Mesothelial cell of epicardium (in vitro differentiated cells): ENCODE results near the gene EYS. TPM values are rescaled to one million over a fixed set of nuclear protein-coding genes. Genes with fewer than 3 reads are reported as not detected.
"Not testable (repeated sequence)": the region's sequence is repeated elsewhere in the genome, so short reads cannot be mapped to it uniquely, and the experiment has no call there.

ENCODE experiments used
- DNase-seq, 2 experiments: peaks; one replicate each; pipeline ENCODE4 v3.0.0; 2021; ENCODE audit warnings: low spot score in 2 of 2; ENCODE audit not compliant: unreplicated experiment in 2 of 2
- H3K27ac Mint-ChIP-seq: 2 replicates; pipeline ENCODE4 v1.8.0; 2021; ENCODE audit warnings: mixed read lengths
- H3K27me3 Mint-ChIP-seq: 2 replicates; pipeline ENCODE4 v1.8.0; 2021; ENCODE audit warnings: low read depth, mixed read lengths
- H3K36me3 Mint-ChIP-seq: 2 replicates; pipeline ENCODE4 v1.8.0; 2021; ENCODE audit warnings: mixed read lengths
- H3K4me1 Mint-ChIP-seq: 2 replicates; pipeline ENCODE4 v1.8.0; 2021; ENCODE audit warnings: mixed read lengths
- H3K4me3 Mint-ChIP-seq: 2 replicates; pipeline ENCODE4 v1.8.0; 2021; ENCODE audit warnings: mild to moderate bottlenecking, moderate library complexity, mixed read lengths
- H3K9me3 Mint-ChIP-seq: 2 replicates; pipeline ENCODE4 v1.8.0; 2021; ENCODE audit warnings: mixed read lengths
- CTCF ChIP-seq: fragments of 200-600 bp; sonication (generic); IDR thresholded peaks from one replicate; pipeline ENCODE4 v1.5.0; 2021; ENCODE audit warnings: antibody characterized with exemption; ENCODE audit not compliant: unreplicated experiment
- total RNA-seq: library from RNA; stranded (reverse); gene quantifications from 3 replicates; pipeline ENCODE4 v1.2.1, GENCODE V29; 2021

EYS gene
- total RNA-seq, 1 donor from 2014 or later: 0.69 TPM

DNA sequence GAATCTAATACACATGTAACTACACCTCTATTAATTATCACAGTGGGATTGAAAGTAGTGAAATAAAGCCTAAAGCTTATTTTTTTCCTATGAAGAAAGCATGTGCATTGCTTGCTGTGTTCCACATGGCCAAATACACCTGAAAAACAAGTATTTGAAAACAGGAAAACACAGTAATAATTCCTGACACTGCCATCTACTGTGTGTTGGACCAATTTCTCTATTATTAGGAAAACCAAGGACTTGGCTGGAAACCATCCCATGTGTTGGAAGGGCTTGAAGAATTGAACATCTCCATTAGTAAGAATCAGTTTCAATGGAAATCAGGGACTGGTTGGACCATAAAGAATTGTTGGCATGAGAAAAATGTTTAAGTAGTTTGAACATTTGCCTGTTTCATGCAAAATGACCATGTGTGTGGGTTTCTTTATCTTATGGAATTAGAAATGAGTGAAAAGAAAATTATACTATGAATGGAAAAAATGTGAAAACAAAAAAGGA is 1947.4 kb downstream of the EYS start:
- TF ChIP-seq CTCF: no peak
- Mint-ChIP-seq H3K36me3 (peaks cover 1% of the 10 kb centered on the region), H3K27me3 (peaks cover 11% of the 10 kb centered on the region), H3K4me1 (no peaks in the 10 kb centered on the region), H3K27ac (no peak overlapping the region), H3K4me3 (no peak overlapping the region), H3K9me3 (peaks cover 27% of the 10 kb centered on the region)
- no peak for DNase-seq

- H3K4me1 Mint-ChIP-seq: no peaks in the 10 kb centered on the region
- H3K27ac Mint-ChIP-seq: no peak overlapping the region
- H3K9me3 Mint-ChIP-seq: peaks cover 27% of the 10 kb centered on the region
Measured at GRCh38 chr6:63757826-63758225, 1949.2 kb downstream of the EYS start.

GRCh38 chr6:63757275-63757674 is 1949.8 kb downstream of the EYS start:
- H3K9me3 Mint-ChIP-seq: peaks cover 27% of the 10 kb centered on the region
- not testable (repeated sequence) for H3K4me3 Mint-ChIP-seq, H3K36me3 Mint-ChIP-seq

More at GRCh38 chr6:63757826-63758225, 1949.2 kb downstream of the EYS start:
- Mint-ChIP-seq H3K27me3 (peaks cover 6% of the 10 kb centered on the region), H3K4me3 (no peak overlapping the region), H3K36me3 (peaks cover 1% of the 10 kb centered on the region)
- DNase-seq: no peak
- TF ChIP-seq CTCF: no peak

DNA sequence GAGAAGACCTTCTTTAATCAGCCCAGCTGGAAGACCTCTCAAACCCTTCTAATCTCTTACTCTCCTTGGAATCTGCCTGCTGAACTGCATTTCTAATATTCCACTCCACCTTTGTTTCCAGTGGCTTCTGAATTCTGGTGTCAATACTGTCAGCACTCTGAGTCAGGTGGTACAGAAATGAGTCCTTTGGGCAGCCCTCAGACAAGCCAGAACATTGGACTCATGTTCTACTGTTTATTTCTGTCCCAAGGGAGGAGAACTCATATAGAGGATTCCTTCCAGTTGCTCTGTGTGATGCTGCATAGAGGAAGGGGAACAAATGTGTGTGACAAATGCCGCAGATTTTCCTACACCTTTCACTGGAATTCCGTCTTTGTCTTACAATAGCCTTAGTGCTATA is 1956.6 kb downstream of the EYS start:
- Mint-ChIP-seq H3K4me1 (no peaks in the 10 kb centered on the region), H3K27ac (no peak overlapping the region), H3K36me3 (no peaks in the 10 kb centered on the region), H3K27me3 (no peaks in the 10 kb centered on the region), H3K9me3 (peaks cover 23% of the 10 kb centered on the region), H3K4me3 (no peak overlapping the region)
- DNase-seq: no peak
- no peak for TF ChIP-seq CTCF

More at GRCh38 chr6:63757275-63757674, 1949.8 kb downstream of the EYS start:
- H3K27me3 Mint-ChIP-seq, H3K4me1 Mint-ChIP-seq, H3K27ac Mint-ChIP-seq, DNase-seq: not testable (repeated sequence)

- no peak for DNase-seq
- H3K27ac Mint-ChIP-seq: no peak overlapping the region
- H3K36me3 Mint-ChIP-seq: no peaks in the 10 kb centered on the region
- peaks cover 5% of the 10 kb centered on the region for H3K27me3 Mint-ChIP-seq
- H3K4me3 Mint-ChIP-seq: no peak overlapping the region
- no peak for TF ChIP-seq CTCF
- H3K4me1 Mint-ChIP-seq: no peaks in the 10 kb centered on the region
- H3K9me3 Mint-ChIP-seq: peaks cover 17% of the 10 kb centered on the region
Measured at GRCh38 chr6:63745784-63746183, 1961.2 kb downstream of the EYS start.

DNA sequence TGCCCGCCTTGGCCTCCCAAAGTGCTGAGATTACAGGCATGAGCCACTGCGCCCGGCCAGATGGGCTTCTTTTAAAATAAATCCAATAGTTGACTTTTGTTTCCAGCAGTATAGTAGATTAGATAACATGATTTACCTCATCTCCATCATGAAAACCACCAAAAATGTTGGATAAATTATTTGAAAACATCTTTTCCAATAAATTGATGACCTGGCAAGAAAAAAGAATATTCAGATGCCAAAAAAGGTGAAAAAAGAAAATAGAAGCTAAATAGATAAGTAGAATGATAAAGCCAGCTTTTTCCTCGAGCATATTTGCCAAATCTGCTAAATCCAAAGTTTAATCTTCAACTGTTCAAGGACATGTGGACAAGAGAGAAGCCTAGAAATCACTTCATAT is 1962.2 kb downstream of the EYS start:
- Mint-ChIP-seq H3K4me3 (no peak overlapping the region), H3K36me3 (no peaks in the 10 kb centered on the region), H3K9me3 (peaks cover 22% of the 10 kb centered on the region), H3K4me1 (no peaks in the 10 kb centered on the region), H3K27ac (no peak overlapping the region), H3K27me3 (peaks cover 5% of the 10 kb centered on the region)
- DNase-seq: no peak
- TF ChIP-seq CTCF: no peak
